ENCODE data around the gene ST6GALNAC1.

Gene ST6GALNAC1

DNA sequence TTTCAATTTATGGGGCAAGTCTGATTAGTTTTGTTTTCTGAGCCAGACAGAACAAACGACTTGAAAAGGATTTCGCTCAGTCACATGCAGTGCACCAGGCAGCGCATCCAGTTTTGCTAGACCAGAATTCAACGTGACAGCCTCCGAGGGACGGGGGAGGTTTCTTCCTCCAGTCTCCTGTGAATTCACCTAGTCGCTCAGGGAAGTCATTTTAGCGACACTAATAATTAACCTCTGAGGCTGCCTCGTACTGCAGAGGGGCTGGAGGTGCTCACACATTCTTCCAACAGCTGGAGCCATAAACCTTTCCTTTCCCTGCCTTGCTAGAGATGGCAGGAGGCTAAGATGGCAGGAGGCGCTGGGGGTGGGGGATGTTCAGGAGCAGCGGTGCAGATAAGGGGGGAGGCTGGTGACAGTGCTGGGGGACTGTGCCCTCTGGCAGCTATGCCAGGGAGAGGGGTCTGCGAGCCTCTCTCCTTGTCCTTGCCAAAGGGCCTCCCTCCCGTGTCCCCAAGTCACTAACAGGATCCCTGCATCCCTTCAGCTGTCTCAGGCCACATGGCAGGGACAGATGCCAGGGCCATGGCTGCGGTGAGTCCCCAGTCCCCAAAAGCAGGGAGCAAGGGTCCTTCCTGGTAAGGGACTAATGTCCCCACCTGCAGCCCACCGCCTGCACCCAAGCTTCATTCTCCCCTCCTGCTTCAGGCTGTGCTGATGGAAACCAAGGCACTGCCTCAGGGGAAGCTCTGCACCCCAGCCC is 43.2 kb upstream of the ST6GALNAC1 start:
- TF ChIP-seq, protein P1, sequence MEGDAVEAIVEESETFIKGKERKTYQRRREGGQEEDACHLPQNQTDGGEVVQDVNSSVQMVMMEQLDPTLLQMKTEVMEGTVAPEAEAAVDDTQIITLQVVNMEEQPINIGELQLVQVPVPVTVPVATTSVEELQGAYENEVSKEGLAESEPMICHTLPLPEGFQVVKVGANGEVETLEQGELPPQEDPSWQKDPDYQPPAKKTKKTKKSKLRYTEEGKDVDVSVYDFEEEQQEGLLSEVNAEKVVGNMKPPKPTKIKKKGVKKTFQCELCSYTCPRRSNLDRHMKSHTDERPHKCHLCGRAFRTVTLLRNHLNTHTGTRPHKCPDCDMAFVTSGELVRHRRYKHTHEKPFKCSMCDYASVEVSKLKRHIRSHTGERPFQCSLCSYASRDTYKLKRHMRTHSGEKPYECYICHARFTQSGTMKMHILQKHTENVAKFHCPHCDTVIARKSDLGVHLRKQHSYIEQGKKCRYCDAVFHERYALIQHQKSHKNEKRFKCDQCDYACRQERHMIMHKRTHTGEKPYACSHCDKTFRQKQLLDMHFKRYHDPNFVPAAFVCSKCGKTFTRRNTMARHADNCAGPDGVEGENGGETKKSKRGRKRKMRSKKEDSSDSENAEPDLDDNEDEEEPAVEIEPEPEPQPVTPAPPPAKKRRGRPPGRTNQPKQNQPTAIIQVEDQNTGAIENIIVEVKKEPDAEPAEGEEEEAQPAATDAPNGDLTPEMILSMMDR (IDR thresholded peaks at IDR 0.05) = no peak

DNA sequence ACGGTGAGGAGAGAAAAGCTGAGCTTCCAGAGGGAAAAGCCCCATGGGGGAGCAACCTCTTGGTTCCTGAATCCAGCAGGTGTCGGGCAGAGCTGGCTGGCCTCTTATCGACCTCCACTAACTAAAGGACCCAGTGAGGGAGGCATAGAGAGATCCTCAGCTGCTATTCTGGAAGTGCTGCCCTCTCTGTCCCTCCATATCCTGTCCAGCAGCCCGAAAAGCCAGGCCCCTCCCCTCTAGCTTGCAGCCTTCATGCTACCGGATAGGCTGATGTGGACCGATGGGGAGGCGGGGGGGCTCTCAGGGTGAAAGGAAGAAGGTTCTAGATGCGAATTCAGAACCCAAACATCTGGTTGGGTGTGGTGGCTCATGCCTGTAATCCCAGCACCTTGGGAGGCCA is 42.3 kb upstream of the ST6GALNAC1 start:
- TF ChIP-seq, protein P1 (IDR thresholded peaks at IDR 0.05) = no peak

DNA sequence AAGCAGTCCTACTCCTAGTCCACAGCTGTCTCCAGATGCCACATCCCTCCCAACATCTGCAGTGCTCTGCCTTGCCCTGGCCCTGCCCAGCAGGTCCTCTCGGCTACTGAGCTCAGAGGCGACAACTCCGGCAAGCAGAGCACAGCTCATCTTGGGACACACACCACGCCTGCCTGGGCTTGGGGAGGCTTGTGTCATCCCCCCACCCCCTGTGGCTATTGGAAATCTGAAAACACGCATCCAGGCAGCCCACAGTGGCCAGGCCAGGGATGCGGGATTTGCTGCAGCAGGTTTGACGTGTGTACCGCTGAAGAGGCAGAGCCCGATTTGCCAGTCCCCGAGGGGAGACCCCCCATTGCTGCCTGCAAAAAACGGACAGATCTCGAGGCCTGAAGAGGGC is 41.8 kb upstream of the ST6GALNAC1 start:
- TF ChIP-seq, protein P1 (IDR thresholded peaks at IDR 0.05) = no peak

DNA sequence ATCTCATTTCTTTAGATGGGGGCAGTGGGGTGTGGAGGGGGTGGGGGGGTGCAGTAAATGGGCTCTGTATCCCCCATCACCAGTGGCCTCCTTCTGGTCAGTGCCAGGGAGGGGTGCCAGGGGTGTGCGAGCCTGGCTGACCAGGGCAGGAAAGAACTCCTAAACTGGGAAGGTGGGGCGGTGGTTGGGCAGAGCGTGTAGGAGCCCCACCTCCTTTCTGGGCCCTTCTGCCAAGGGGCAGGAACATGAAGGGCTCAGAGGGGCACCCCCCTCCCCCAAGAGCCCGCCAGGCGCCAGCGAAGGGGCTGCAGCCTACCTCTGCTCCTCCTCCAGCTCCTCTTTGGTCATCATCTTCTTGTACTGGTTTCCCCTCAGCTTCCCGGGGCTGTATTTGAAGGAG is 41.2 kb upstream of the ST6GALNAC1 start:
- TF ChIP-seq, protein P1 (IDR thresholded peaks at IDR 0.05) = no peak

DNA sequence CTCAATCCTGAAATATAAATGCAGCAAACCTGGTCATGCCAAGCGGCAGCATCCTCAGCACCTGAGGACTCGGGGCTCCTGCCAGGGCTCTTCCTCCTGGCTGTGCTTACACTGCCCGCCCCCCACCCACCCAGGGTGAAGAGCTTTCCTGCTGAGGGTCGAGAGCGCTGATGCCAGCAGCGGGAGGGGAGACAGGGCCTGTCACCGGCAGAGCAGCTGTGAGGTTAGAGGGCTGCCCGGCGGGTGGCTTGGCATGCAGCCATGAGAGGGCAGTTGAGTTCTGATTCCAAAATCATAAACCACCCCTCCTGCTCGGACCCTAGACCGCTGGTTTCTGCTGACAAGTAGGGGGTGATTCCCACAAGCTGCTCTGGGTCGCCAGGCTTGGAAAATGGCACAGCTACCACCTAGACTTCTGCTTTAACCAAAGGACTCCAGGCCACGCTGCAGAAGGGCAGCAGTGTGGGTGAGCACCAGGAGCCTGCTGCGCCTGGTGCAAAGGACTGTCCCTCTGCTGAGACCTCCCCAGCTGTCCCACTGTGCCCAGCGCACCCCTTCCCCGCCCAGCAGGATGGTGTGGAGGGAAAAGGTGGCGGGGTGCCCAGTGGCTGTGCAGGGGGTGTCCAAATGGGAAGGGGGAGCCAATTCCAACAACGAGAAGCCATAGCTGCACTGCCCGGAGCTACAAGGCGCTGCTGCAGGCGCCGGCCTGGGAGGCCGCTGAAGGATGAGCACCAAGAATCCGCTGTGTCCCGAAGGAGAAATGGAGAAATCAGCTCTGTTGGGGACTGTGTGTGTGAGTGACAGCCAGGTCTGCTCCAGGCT is 40.6 kb upstream of the ST6GALNAC1 start:
- TF ChIP-seq, protein P1 (IDR thresholded peaks at IDR 0.05) = no peak

DNA sequence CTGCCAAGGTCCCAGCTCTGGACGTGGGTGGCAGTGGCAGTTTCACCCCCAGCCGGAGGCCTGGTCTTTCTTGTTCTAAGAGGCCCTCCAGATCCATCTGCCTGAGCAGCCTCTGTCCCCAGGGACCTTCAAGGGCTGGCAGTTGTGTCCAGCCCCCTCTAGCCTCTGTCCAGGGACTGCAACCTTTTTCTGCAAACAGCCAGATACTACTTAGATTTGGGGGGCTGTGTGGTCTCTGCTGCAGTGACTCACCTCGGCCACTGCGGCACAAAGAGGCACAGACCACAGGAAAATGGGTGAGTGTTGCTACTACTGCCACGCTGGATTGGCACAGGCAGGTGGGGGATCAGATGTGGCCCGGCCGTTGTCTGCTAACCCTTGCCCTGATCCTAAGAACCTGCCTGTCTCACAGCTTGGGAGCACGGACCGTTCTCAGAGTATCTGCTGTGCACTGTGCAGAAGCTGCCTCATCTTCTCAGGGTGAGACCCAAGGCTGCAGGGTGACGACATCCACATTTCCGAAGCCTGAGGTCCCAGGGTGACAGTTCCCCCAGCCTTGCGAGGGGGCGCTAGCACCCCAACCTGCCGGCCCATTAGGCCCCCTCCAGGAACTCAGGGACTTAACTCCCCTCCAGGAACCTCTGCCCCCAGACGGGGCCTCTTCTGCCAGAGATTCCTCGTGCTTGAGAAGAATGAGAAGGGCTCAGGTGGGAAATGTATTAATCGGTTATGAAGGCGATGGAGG is 39.6 kb upstream of the ST6GALNAC1 start:
- TF ChIP-seq, protein P1 (IDR thresholded peaks at IDR 0.05) = no peak; the same call in 1 of the 2 replicates

DNA sequence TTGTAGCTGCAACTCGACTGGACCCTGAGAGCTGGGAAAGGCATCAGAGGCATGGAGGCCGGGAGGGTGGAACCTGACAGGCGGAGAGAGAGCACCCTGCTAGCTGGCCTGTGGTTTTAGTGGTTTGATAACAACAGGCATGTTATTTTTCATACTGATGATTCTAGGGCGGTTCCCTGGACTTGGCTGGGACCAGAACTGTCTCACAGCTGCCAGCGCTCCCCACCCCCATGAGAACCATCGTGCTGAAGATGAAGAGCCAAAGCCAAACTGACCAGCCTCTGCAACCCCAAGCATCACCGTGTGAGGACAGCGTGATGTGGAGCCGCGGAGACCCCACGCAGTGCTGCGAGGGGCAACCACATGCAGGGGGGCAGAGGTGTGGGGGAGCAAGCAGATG is 38.7 kb upstream of the ST6GALNAC1 start:
- TF ChIP-seq, protein P1 (IDR thresholded peaks at IDR 0.05) = no peak
